ENCODE data around the gene RARA.

Gene RARA

DNA sequence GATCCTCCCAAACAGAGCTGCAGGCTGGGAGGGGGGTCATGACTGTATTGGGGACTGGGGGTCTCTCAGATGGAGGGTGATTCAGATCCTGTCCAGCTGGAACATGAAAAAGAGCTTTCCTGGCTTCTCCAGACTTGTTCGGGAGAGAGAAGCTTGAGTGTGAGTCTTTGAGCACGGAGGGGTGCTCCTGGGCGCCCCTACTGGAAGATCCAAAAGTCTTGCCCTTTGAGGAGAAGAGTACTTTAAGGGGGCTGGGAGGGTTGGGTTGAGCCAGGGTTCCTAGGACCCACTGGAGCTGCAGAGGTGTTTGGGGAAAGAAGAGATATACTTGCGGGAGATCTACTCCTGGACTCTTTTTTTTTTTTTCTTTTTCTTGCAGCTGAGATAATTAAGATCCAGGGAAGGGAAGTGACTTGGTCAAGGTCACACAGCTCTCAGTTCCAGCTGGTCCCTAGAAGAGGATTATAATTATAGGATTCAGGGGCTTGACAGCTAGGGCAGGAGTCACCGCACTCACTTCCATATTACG is 8.4 kb downstream of the RARA start:
- peak; percentile 59 for DNase-seq

DNA sequence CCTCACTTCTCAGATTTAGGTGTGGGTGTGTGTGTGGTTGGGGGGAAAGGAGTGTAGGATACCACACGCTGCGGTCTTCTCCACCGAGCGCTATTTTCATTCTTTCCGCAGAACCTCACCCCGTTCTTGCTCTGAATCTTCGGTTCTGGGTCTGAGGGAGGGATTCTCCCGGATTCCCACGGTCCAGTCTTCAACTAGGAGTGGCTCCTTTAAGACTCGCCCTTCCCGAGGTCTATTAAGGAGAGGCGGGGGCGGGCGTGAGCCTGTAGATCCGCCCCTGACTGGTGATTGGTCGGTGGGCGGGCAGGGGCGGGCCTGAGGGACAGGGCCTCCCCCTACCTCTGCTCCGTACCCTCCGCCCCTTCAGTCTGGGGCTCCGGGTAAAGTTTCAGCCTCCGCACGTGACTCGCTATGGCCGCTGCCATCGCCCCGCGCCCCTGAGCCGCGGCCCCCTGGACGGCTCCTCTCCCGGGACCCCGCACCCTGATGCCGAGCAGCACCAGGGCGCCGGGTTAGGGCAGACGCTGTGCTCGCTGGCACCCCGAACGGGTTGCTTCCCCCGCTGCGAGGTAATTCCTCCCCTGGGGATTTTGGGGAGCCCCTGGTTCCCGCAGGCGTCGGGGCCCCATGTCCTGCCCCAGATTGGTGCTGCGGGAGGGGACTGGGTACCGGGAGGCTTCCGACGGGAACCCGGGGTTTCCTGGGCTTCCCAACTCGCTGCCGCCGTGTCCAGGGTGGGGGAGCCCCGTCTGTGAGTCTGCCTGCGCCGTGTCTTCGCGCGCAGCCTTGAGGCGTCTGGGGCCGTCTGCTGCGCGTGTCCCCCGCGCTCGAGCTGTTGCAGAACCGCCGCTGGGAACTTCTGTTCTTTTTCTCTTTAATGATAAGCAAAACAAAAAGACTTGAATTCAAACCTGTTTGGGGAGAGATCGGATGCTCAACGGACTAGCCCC is 9.2 kb downstream of the RARA start:
- DNase-seq = peak; percentile 92

DNA sequence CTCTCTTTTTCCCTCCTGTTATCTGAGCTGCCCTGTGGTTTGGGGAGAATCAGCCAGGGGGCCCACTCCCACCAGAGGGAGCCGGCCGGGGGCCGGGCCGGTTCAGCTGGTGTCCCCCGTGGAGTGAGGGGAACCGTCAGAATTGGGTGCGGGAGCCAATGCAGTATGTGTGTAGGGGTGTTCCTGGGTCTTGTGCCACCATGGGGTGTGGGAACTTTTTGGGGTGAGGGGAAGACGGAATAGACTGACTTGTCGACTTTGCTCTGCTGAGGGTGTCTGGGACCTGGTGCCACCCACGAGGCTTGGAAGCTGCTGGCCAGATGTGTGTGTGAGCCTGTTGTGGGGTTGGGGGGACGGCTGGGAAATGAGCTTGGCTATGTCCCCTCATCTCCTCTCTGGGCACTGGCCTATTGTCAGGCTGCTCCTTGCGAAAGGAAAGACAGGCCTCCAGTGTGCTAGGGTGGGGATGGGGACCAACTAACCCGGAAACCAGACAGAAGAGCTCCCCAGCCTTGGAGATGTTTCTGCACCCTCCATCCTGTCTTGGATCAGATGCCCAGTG is 9.9 kb downstream of the RARA start:
- peak; percentile 55 for DNase-seq

- peak; percentile 84 for DNase-seq
These were observed 10.9 kb downstream of the RARA start for GRCh38 chr17:40319651-40320540.

DNA sequence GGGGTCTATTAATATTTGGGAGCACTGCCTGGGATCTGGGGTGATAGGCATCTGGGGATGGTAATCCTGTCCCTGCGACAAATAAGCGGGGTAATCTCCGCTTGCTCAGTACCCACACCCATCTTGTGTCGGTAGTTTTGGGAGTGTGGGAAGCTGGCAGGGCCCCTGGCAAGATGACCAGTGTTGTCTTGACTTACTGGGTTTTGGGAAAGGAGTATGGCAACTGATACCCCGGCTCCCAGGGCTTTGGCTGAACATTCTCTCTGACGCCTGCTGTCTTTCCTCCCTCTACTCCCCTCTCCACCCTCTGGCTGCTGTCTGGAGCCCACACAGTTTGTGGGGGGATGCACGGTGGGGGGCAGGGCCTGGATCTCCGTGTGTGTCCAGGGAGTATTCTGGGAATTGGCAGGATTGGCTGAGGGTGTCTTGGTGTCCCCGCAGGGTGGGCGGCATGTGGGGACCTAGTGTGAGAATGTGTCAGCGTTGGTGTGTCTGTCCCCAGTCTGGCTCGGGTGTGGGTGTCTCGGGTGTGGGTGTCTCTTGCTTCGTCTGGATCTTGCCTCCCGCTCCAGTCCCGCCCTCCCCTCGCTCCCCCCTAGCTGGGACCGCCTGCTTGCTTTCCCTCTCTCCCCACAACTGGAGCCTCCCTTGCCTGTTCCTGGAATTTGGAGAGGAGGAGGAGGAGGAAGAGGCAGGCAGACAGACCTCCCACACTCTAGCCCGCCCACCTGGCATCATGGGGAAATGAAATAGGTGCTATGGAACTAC is 12.0 kb downstream of the RARA start:
- DNase-seq = peak; percentile 71

DNA sequence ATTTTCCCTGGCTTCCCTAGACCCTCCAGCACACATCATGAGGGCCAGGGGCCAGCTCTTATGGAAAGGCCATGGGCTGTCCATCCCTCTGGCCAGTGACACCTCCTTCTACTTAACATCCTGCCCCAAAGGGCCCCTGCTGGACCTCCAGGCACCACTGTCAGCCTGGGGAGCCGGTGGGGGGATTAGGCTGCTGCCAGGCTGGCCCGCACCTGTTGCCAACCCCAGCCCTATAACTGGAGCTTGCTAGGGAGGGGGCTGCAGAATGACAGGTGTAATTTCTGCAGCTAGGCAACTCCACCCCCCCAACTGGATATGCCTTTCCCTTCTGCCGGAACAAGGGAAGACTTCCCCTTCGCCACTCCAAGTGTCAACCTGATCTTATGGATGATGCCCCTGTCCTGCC is 12.5 kb downstream of the RARA start:
- DNase-seq = no peak

DNA sequence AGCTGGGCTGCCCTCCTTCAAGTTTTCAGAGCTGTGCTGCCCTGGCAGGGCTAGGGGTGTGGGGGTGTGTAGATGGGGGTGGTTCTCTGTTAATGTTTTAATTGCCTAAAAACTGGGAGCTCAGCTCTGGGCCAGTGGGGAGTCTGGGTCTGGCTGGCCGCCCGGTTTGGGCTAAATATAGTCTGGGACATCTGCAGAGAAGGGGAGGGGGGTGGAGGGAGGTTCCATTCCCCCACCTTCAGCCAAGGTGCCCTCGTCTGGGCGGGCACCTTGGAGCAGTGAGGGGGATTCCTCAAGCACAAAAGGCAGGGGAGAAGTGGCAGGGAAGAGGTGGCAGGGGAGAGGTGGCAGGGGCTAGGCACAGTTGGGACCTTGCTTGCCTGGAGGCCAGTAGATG is 13.0 kb downstream of the RARA start:
- DNase-seq = no peak

DNA sequence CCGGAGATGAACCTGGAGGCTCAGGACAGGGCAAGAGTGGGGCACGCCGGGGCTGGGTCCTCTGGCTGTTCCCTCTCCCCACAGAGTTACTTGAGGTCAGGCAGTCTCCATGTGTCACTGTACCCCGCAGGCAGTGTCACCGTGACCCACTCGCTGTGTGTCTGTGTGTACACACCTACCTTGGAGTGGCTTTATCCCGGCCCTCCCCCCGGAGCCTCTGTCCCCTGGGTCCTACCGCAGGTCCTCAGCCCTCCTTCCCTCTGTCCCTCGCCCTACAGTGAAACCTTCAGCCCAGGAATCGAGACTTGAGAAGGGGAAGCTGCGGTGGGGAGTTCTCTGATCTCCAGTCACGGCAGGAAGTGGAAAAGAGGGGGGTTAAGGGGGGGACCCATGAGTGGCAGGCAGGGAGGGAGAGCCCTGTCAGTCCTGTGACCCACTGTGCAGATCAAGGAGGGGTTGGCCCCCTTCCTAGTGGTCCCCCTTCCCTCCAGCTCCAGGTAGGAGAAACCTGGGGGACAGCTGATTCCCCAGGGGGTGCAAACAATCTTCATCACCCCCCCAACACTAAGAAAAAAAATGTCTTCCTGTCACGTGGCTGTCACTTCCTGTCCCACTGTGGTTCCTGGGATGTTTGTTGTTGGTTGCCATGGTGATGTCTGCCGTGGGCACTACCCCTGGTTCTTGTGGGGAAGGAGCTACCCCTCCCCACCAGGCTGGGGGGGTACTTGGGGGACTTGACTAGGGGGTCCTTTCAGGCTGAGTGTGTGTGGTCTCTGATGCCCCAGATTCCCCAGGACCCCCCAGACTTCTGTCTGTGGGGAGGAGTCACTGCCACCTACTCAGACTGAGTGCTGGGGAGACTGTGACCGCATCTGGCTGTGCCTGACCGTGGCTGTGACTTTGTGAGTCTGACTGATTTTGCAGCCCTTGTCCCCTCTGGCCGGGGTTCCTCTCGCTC is 13.7 kb downstream of the RARA start:
- DNase-seq = peak; percentile 87

- peak; percentile 70 for DNase-seq
These were observed 14.7 kb downstream of the RARA start for GRCh38 chr17:40323391-40324381.

GRCh38 chr17:40325156-40326013 is 16.4 kb downstream of the RARA start:
- DNase-seq = peak; percentile 57

GRCh38 chr17:40326014-40326831 is 17.2 kb downstream of the RARA start:
- no peak for DNase-seq

DNA sequence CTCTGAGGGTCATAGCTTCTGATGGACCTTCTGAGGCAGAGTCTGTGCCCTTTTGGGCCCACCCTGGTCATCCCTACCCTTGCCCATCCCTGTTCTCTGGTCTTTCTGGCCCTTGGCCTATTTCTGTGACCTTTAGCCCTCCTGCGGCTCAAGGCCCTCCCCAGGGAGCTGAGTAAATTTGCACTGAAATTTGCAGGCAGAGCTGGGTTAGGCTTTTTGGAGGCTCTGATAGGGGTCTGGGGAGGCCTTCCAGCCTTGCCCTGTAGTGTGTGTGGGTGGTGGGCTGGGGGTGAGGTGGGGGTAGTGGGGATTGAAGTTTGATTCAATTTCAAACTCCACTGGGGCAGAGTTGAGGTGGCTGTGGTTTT is 17.8 kb downstream of the RARA start:
- DNase-seq = no peak

DNA sequence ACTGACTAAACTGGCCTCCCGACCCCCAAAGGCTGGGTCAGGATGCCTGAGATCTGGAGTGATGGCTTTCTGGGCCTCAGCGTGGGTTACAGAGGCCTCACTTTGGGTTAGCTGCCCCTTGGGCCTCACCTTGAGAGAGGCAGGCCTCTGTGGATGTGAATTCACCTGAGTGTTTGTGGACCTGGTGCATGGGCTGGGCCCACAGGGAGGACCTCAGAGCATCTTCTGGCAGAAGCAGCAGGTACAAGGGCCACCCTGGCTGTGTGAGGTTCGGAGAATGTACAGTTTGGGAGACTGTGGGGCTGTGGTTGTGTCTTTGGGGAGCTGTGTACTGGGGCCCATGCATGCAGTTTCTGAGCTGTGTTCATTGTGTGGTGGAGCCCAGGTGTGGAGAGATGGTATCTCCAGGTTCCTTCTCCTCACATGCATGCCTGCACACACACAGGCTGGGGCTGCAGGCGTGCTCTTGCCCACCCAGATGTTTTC is 18.3 kb downstream of the RARA start:
- DNase-seq = no peak

DNA sequence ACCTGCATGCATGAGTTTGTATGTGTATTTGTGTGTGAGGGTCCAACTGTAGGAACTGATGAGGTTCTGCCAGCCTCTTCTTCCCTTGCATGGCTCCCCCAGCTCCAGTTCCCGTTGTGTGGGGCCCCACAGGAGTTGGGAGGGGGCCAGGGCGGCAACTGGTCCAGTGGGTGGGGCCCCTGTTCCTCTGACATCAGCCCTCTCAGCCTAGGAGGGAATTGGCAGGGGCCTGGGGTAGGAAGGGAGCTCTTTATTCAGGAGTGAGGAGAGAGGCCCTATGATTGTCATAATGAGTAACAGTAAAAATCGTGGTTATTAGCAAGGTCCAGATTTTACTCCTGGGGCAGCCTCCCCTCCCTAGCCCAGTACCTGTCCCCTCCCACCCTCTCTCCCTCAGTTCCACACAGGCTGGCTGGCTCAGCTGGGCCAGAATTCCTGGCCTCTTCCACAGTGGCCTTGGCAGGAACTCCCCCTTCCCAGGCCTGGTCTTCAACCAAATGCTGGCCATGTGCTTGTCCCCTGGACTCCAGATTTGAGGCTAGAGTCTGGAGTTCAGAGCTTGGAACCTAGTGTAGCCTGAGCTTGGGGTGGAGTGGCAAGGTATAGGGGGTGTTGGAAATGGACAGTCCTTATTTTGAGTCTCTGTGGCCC is 18.9 kb downstream of the RARA start:
- DNase-seq = no peak

GRCh38 chr17:40328386-40328766 is 19.4 kb downstream of the RARA start:
- no peak for DNase-seq

DNA sequence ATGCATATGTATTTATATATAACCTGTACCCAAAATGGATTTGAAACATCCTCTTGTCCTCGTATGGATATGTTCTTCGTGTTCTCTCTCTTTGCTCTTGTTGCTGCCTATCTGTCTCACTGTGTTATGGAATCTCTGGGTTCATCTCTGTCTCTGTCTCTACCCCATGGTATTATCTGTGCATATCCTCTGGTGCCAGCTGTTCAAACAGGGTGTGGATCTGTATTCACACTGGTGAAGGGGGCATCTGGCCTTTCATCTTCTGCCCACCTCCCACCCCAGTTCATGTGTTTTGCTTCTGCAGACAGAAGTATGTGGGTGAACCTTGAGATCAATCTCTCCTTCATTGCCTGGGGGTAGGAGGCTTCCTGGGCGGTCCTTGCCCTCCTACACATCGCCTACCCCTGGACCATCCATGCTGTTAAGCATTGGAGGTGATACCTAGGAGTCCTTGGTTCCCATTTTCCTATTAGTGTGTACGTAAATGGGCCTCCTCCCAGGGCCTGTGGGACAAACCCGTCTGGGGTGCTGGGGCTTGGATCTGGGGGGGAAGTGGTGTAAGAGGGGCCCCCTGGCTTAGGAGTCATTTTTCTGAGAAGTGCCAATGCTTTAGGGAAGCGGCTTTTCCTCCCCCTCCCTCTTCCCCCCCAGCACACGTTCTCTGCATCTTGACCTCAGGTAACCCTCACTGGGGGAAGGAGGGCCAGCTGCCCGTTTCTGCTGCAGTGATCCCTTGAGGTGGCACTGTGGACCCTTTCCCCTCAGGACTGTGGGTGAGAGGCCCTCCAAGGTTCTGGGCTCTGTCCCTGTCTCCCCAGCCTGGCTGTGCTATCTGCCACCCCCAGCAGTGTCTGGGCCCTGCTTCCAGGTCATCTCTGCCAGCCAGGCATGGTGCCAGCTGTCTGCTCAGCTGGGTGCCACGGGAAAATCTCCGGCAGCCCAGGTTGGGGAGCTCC is 21.1 kb downstream of the RARA start:
- DNase-seq = no peak

Data from activated T-cell treated with anti-CD3 and anti-CD28 coated beads, Interleukin-2, amount 50 U/mL, for 1 hour (primary cell).